SK-MEL-5 (cell line): ENCODE data around the gene FAM9C. TPM values are rescaled to one million over a fixed set of nuclear protein-coding genes. Genes with fewer than 3 reads are reported as not detected.
"Not testable (repeated sequence)": the region's sequence is repeated elsewhere in the genome, so short reads cannot be mapped to it uniquely, and the experiment has no call there.

ENCODE experiments used
- DNase-seq: peaks from one replicate; pipeline ENCODE4 v3.0.0-alpha.2; 2016; ENCODE audit warnings: low read depth, low spot score
- in situ Hi-C: cut with HindIII; loops from 2 replicates; pipeline ENCODE4 v1.10.0; 2016; ENCODE audit warnings: low sequenced_read_pairs, high pct_unique_total_duplicates, low pct_unique_long_range_greater_than_20kb
- polyA plus RNA-seq, 2 experiments: library from polyadenylated mRNA; depleted of rRNA; stranded (reverse); fragments of >200 nt; gene quantifications; 2 replicates each; pipeline ENCODE4 v1.2.3, GENCODE V29; 2015
- total RNA-seq: library from RNA; depleted of rRNA; stranded (reverse); fragments of >200 nt; shearing (Covaris generic); gene quantifications from 2 replicates; pipeline ENCODE4 v1.2.3, GENCODE V29; 2014; rRNA removed

Gene FAM9C
- total RNA-seq = not detected in 2 replicates
- not detected in 2 replicates for polyA plus RNA-seq (2015; cell fraction: cytosol; rRNA removed)
- not detected in 2 replicates for polyA plus RNA-seq (2015; cell fraction: nucleus; rRNA removed)

GRCh38 chrX:13044441-13044840 is at the start of gene FAM9C:
Gene FAM9C, minus strand, starts transcription at chrX:13044620. Its CDS starts 831 bp downstream, at chrX:13043789.
- in situ Hi-C loops = no loop called here
- no peak for DNase-seq

- DNase-seq = no peak
- in situ Hi-C loops = no loop called here
These were observed 49.2 kb upstream of the FAM9C start for GRCh38 chrX:13093529-13094140.

GRCh38 chrX:13092455-13092941 is 48.1 kb upstream of the FAM9C start:
- DNase-seq = no peak
- in situ Hi-C loops = no loop called here

- in situ Hi-C loops = no loop called here
- DNase-seq = no peak
These were observed 46.8 kb upstream of the FAM9C start for GRCh38 chrX:13091111-13091765.

GRCh38 chrX:13090339-13091110 is 46.1 kb upstream of the FAM9C start:
- in situ Hi-C loops = no loop called here
- DNase-seq = peak; percentile 50

- DNase-seq = no peak
- in situ Hi-C loops = no loop called here
These were observed 45.6 kb upstream of the FAM9C start for GRCh38 chrX:13090027-13090338.

GRCh38 chrX:13088156-13088487 is 43.7 kb upstream of the FAM9C start:
- no peak for DNase-seq
- in situ Hi-C loops = no loop called here

- peak; percentile 68 for DNase-seq
- in situ Hi-C loops = no loop called here
These were observed 43.1 kb upstream of the FAM9C start for GRCh38 chrX:13087322-13088155.

GRCh38 chrX:13086793-13087321 is 42.4 kb upstream of the FAM9C start:
- DNase-seq, in situ Hi-C loops: not testable (repeated sequence)

- in situ Hi-C loops = no loop called here
- DNase-seq = no peak
These were observed 41.7 kb upstream of the FAM9C start for GRCh38 chrX:13086076-13086475.

GRCh38 chrX:13085526-13085925 is 41.1 kb upstream of the FAM9C start:
- in situ Hi-C loops = no loop called here
- no peak for DNase-seq

GRCh38 chrX:13084611-13085010 is 40.2 kb upstream of the FAM9C start:
- in situ Hi-C loops = no loop called here
- no peak for DNase-seq

GRCh38 chrX:13083755-13084326 is 39.4 kb upstream of the FAM9C start:
- in situ Hi-C loops = not testable (repeated sequence)

GRCh38 chrX:13082206-13083065 is 38.0 kb upstream of the FAM9C start:
- DNase-seq = no peak
- in situ Hi-C loops = no loop called here

More at GRCh38 chrX:13083755-13084326, 39.4 kb upstream of the FAM9C start:
- not testable (repeated sequence) for DNase-seq

GRCh38 chrX:13081395-13082205 is 37.2 kb upstream of the FAM9C start:
- in situ Hi-C loops = no loop called here
- peak; percentile 32 for DNase-seq
